ENCODE measurements around the gene PLAAT3. TPM values are rescaled to one million over a fixed set of nuclear protein-coding genes. Genes with fewer than 3 reads are reported as not detected.

The PLAAT3 gene
- total and polyA plus RNA-seq, 7 donors, result 14.6 to 59.9 (median 34.9) TPM

GRCh38 chr11:63572026-63572688 lies 42.1 kb downstream of the PLAAT3 start:
- Histone ChIP-seq H3K27me3 (no peaks in the 10 kb centered on the region), H3K36me3 (no peaks in the 10 kb centered on the region), H3K4me3 (no peak overlapping the region), H3K4me1 (peaks cover 0 to 31% (median 22%) of the 10 kb centered on the region in 4 donors), H3K9me3 (no peaks in the 10 kb centered on the region), H3K27ac (no peak overlapping the region)
- no peak for DNase-seq
- 53 to 71% methylated on average over 3 of the region's 3 CpGs for WGBS, 2 donors
- TF ChIP-seq, protein P1, sequence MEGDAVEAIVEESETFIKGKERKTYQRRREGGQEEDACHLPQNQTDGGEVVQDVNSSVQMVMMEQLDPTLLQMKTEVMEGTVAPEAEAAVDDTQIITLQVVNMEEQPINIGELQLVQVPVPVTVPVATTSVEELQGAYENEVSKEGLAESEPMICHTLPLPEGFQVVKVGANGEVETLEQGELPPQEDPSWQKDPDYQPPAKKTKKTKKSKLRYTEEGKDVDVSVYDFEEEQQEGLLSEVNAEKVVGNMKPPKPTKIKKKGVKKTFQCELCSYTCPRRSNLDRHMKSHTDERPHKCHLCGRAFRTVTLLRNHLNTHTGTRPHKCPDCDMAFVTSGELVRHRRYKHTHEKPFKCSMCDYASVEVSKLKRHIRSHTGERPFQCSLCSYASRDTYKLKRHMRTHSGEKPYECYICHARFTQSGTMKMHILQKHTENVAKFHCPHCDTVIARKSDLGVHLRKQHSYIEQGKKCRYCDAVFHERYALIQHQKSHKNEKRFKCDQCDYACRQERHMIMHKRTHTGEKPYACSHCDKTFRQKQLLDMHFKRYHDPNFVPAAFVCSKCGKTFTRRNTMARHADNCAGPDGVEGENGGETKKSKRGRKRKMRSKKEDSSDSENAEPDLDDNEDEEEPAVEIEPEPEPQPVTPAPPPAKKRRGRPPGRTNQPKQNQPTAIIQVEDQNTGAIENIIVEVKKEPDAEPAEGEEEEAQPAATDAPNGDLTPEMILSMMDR (IDR thresholded peaks at IDR 0.05), result no peak
- TF ChIP-seq POLR2AphosphoS5 (IDR thresholded peaks at IDR 0.05) (no peak), POLR2A (IDR thresholded peaks at IDR 0.05) (no peak), EP300 (IDR thresholded peaks at IDR 0.05) (no peak)
- intact Hi-C loops (cut with DNase I), result no loop called here

GRCh38 chr11:63569570-63569969 lies 44.7 kb downstream of the PLAAT3 start:
- intact Hi-C loops (cut with DNase I), result no loop called here
- no peaks in the 10 kb centered on the region for H3K9me3 ChIP-seq
- no peaks in the 10 kb centered on the region for H3K36me3 ChIP-seq
- H3K4me3 ChIP-seq, result no peak overlapping the region
- H3K4me1 ChIP-seq, result peaks cover 0 to 24% (median 15%) of the 10 kb centered on the region in 4 donors
- 93 to 95% methylated on average over 3 of the region's 3 CpGs for WGBS, 2 donors
- TF ChIP-seq, protein P1 (IDR thresholded peaks at IDR 0.05), result no peak
- TF ChIP-seq POLR2A (IDR thresholded peaks at IDR 0.05), result no peak
- no peak for TF ChIP-seq EP300 (IDR thresholded peaks at IDR 0.05)
- no peak for TF ChIP-seq POLR2AphosphoS5 (IDR thresholded peaks at IDR 0.05)
- H3K27me3 ChIP-seq, result no peaks in the 10 kb centered on the region
- H3K27ac ChIP-seq, result no peak overlapping the region
- DNase-seq, result no peak

- Histone ChIP-seq H3K27ac (peak overlapping the region; percentile 8 to 51 (median 24)), H3K9me3 (no peaks in the 10 kb centered on the region), H3K36me3 (no peaks in the 10 kb centered on the region), H3K4me3 (no peak overlapping the region), H3K4me1 (peaks cover 0 to 15% (median 12%) of the 10 kb centered on the region in 4 donors), H3K27me3 (no peaks in the 10 kb centered on the region)
- intact Hi-C loops (cut with DNase I), result no loop called here
- TF ChIP-seq POLR2AphosphoS5 (IDR thresholded peaks at IDR 0.05) (peak in 2 of 4 donors; percentile 19 to 50), EP300 (IDR thresholded peaks at IDR 0.05) (no peak)
- WGBS, 2 donors, result 7 to 23% methylated on average over 5 of the region's 5 CpGs
- DNase-seq, result peak; percentile 39
These were observed 47.0 kb downstream of the PLAAT3 start for GRCh38 chr11:63567044-63567840.

- H3K9me3 ChIP-seq, result no peaks in the 10 kb centered on the region
- WGBS, 2 donors, result 19 to 61% methylated on average over 4 of the region's 4 CpGs
- no peak overlapping the region for H3K4me3 ChIP-seq
- H3K27ac ChIP-seq, result peak overlapping the region in 1 of 4 donors; percentile 28
- DNase-seq, result no peak
- H3K4me1 ChIP-seq, result peaks cover 0 to 15% (median 12%) of the 10 kb centered on the region in 4 donors
- no peaks in the 10 kb centered on the region for H3K27me3 ChIP-seq
- no peak for TF ChIP-seq POLR2A (IDR thresholded peaks at IDR 0.05)
- TF ChIP-seq, protein P1 (IDR thresholded peaks at IDR 0.05), result peak in 1 of 4 experiments; percentile 3
- no peaks in the 10 kb centered on the region for H3K36me3 ChIP-seq
- intact Hi-C loops (cut with DNase I), result no loop called here
These were observed 49.4 kb downstream of the PLAAT3 start for GRCh38 chr11:63564784-63565350.

Measured in sigmoid colon (tissue), 7 donors.